ENCODE data around the gene DOCK1. TPM values are rescaled to one million over a fixed set of nuclear protein-coding genes. Genes with fewer than 3 reads are reported as not detected.

Gene DOCK1
- total RNA-seq, 6 experiments from 2014 or later, result 50.6 to 59.9 (median 54.7) TPM

GRCh38 chr10:127372361-127372760, 467.1 kb downstream of the DOCK1 start:
- TF ChIP-seq CTCF (IDR thresholded peaks at IDR 0.05), result no peak
- H3K27me3 Mint-ChIP-seq (ENCODE audit: insufficient read depth), result peaks cover 2% of the 10 kb centered on the region; the same call in 1 of the 2 replicates
- no peaks in the 10 kb centered on the region for H3K9me3 Mint-ChIP-seq
- no peak overlapping the region for H3K27ac Mint-ChIP-seq
- no peaks in the 10 kb centered on the region for H3K4me1 Mint-ChIP-seq (ENCODE audit: low read depth)
- DNase-seq, result no peak
- H3K36me3 Mint-ChIP-seq (ENCODE audit: low read depth), result peaks cover 9% of the 10 kb centered on the region
- no peak overlapping the region for H3K4me3 Mint-ChIP-seq

GRCh38 chr10:127374074-127374680, 468.9 kb downstream of the DOCK1 start:
- Mint-ChIP-seq H3K4me1 (ENCODE audit: low read depth) (no peaks in the 10 kb centered on the region), H3K4me3 (no peak overlapping the region), H3K27ac (no peak overlapping the region), H3K36me3 (ENCODE audit: low read depth) (peaks cover 9% of the 10 kb centered on the region), H3K9me3 (no peaks in the 10 kb centered on the region), H3K27me3 (ENCODE audit: insufficient read depth) (no peaks in the 10 kb centered on the region)
- no peak for DNase-seq
- TF ChIP-seq CTCF (IDR thresholded peaks at IDR 0.05), result no peak

- H3K4me1 Mint-ChIP-seq (ENCODE audit: low read depth), result no peaks in the 10 kb centered on the region
- no peaks in the 10 kb centered on the region for H3K27me3 Mint-ChIP-seq (ENCODE audit: insufficient read depth)
- H3K36me3 Mint-ChIP-seq (ENCODE audit: low read depth), result peaks cover 9% of the 10 kb centered on the region
- H3K9me3 Mint-ChIP-seq, result no peaks in the 10 kb centered on the region
- no peak overlapping the region for H3K4me3 Mint-ChIP-seq
- no peak for DNase-seq
- H3K27ac Mint-ChIP-seq, result no peak overlapping the region
- TF ChIP-seq CTCF (IDR thresholded peaks at IDR 0.05), result no peak
Observed at GRCh38 chr10:127374901-127375300, 469.7 kb downstream of the DOCK1 start.

GRCh38 chr10:127375461-127375860, 470.2 kb downstream of the DOCK1 start:
- H3K27ac Mint-ChIP-seq, result no peak overlapping the region
- no peak for TF ChIP-seq CTCF (IDR thresholded peaks at IDR 0.05)
- no peaks in the 10 kb centered on the region for H3K9me3 Mint-ChIP-seq
- no peaks in the 10 kb centered on the region for H3K27me3 Mint-ChIP-seq (ENCODE audit: insufficient read depth)
- peaks cover 9% of the 10 kb centered on the region for H3K36me3 Mint-ChIP-seq (ENCODE audit: low read depth)
- no peak overlapping the region for H3K4me3 Mint-ChIP-seq
- DNase-seq, result no peak
- no peaks in the 10 kb centered on the region for H3K4me1 Mint-ChIP-seq (ENCODE audit: low read depth)

- Mint-ChIP-seq H3K27ac (no peak overlapping the region), H3K9me3 (no peaks in the 10 kb centered on the region), H3K4me3 (no peak overlapping the region), H3K27me3 (ENCODE audit: insufficient read depth) (no peaks in the 10 kb centered on the region), H3K4me1 (ENCODE audit: low read depth) (no peaks in the 10 kb centered on the region), H3K36me3 (ENCODE audit: low read depth) (peaks cover 9% of the 10 kb centered on the region)
- TF ChIP-seq CTCF (IDR thresholded peaks at IDR 0.05), result no peak
- no peak for DNase-seq
Observed at GRCh38 chr10:127376071-127376470, 470.8 kb downstream of the DOCK1 start.

Data from HFFc6 (cell line).